Fibroblast of skin of right biceps (primary cell): Measurements from ENCODE around the gene PROM1.

Experiments used
- DNase-seq: peaks from one replicate; pipeline ENCODE4 v3.0.0-alpha.2; 2013

Gene PROM1

DNA sequence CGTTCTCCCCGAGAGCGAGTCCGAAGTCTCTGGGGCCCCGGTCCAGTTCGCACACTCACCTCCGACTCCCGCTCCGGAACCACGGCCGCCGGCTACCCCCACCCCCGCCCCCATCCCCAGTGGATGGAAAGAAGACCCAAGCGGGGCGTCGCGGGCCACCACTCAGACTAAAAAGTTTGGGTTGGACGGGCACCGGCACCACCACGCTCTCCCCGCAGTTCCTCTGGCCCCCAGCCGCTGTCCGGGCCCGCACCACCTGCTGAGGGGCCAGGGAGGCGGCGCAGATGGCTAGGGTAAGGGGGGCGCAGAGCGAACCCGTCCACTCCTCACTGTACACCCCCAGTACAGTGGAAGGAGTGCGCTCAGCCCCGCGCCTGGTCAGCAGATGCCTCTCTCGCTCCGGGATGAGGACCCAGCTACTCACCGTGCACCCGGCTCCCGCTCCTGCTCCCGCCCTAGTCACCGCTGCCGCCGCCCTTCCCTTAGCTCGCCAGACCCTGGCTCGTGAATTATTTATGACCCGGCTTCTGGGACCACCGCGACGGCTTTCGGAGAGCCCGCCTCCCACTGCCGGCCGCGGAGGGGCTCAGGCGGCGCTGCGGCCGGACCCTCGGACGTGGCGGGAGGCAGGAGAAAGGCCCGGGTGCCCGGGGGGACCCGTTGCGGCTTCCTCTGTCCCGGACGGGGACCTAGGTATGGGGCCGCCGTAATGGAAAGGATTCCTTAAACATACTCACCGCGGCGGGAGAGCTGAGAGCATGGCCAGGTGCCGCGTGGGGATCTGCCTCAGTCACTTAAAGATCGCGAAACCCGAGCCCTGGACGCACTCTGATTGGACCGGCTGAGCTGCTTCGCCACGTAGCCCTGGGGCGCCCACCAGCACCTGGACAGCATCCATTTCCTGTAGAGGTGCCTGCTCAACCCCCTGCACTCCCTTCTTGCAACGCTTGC lies at the start of gene PROM1:
TSS of gene PROM1 (minus strand) at position 783 of the 951 bp plus-strand sequence. CDS start 8,117 bp downstream, outside the sequence.
- no peak for DNase-seq

DNA sequence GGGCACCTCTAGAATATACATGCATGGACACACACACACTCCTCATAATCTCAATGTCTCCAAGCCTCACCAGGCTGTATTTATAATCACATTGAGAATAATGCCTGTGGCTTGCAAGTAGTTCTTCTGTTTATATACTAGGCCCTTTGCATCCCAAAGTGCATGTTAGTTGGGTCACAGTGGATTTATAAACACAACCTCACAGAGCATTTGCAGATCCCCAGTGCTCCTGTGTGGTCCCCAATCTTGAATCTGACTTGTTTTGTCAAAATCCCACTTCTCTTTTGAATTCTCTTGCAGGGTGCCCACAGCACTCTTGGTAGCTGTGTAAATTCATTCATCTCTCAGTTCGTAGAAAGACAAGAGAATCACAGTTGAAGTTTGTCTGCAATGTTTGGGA lies 49.6 kb upstream of the PROM1 start:
- DNase-seq: no peak

GRCh38 chr4:16131293-16131692 lies 47.5 kb upstream of the PROM1 start:
- no peak for DNase-seq

- DNase-seq: no peak
Observed at GRCh38 chr4:16129336-16129735, 45.5 kb upstream of the PROM1 start.

DNA sequence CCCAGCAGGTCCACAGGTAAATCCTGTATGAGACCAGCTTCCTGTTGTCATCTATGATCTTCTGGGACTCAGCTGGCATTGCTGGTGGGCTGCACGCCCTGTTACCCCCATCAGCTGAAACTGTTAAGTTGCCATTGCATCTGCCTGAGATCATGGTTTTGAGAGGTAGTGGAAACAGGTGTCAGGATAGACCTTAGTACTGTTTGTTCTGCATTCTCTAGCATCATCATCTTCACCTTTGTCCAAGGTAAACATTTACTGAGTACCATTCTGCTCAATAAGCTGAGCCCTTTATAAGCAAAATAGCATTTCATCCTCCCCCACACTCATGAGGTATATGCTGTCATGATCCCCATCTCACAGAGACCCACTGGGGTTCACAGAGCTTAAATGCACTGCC lies 42.9 kb upstream of the PROM1 start:
- DNase-seq: no peak

DNA sequence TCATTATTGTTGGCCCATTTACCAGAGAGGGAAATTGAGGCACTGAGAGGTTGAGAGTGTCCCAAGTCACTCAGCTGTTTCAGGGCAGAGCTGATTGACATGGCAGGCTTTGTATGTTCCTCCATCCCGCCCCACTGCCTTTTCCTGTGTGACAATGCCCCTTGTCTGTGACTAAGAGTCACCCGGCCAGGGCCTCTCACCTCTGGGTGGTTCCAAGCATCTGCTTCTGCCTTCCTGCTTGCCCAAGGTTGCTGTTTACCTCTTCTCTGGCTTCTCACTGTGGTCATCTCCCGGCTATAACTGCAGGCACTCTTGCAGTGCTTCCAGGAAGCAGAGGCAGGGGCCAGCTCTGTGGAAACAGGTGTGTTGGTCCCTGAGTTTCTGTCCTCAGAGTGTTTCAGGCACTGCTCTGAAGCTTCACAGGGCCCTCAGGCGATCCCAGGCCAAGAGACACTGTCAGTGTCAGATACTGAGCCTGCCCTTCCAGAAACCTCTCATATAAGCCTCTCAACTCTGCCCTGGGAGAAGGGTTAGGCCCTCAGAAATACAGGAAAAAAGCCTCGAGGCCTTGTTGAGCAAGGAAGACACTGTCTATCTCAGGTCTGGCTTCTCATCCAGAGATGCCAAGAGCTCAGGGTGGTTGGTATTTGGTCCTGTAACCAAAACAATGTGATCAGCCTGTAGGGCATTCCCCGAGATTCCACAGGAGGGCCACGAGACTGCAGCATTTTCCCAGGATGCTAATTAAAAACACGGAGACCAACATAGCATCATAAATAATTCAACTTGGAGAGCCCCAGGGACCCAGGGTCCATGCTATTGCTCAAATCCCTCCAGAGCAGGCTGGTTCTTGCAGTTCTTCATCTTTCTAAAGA lies 42.0 kb upstream of the PROM1 start:
- peak; percentile 0 for DNase-seq

GRCh38 chr4:16124232-16124631 lies 40.4 kb upstream of the PROM1 start:
- DNase-seq: no peak

- DNase-seq: no peak
Observed at GRCh38 chr4:16123356-16124084, 39.7 kb upstream of the PROM1 start.

GRCh38 chr4:16122784-16123183 lies 39.0 kb upstream of the PROM1 start:
- no peak for DNase-seq

- no peak for DNase-seq
Observed at GRCh38 chr4:16122308-16122711, 38.5 kb upstream of the PROM1 start.

- no peak for DNase-seq
Observed at GRCh38 chr4:16120720-16121119, 36.9 kb upstream of the PROM1 start.

DNA sequence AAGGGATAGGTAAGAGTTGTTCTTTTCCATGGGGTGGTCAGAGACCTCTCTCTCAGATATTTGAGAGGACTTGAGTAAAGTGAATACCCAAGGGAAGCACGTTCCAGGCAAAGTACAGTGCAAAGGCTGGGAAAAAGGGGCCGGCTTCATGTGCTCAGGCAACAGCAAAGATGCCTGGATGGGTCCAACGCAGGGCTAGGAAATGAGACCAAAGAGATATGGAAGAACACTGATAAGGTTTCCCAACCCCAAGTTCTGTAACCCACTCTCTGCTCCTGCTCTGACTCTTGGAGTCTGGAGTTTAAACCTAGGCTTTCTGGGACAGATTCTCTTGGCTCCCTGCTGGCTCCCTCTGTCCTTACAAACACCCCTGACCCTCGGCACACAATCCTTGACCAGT lies 36.2 kb upstream of the PROM1 start:
- DNase-seq: no peak

- no peak for DNase-seq
Observed at GRCh38 chr4:16118090-16118489, 34.3 kb upstream of the PROM1 start.

DNA sequence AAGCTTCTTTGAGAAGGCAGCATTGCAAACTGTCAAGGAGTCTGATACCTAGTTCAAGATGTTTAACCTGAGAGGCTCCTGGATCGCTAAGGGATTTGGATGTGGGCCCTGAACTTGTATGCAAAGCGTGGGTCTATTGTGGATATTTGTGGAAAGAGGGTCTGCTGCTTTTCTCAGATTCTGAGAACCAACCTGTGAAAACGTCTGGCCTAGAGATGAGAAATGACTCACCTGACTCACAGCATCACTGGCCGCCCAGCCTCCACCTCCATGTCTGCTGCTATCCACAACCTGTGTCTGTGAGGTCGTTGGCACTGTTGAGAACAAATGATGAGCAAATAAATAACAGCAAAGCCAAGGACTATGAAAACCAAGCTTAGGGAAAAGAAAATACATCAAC lies 33.3 kb upstream of the PROM1 start:
- no peak for DNase-seq

GRCh38 chr4:16116493-16116990 lies 32.7 kb upstream of the PROM1 start:
- no peak for DNase-seq

- no peak for DNase-seq
Observed at GRCh38 chr4:16116019-16116418, 32.2 kb upstream of the PROM1 start.

DNA sequence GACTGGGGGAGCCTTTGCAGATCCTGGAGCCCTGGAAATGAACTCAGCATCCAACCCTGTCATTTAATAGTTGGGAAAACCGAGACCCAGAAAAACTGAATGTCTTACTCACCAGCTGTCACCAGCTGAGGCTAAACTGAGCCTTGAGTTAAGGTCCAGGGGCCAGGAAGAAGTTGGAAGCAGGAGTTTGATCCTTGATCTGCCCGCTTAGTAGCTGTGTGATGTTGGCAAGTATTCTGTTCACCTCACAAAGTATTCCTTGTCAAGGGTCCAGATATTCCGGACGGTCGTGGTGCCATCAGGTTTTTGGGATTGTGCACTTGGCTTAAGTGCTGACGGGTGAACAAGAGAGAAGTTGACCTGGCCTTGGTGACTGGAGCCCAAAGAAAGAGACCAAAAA lies 30.7 kb upstream of the PROM1 start:
- DNase-seq: no peak

DNA sequence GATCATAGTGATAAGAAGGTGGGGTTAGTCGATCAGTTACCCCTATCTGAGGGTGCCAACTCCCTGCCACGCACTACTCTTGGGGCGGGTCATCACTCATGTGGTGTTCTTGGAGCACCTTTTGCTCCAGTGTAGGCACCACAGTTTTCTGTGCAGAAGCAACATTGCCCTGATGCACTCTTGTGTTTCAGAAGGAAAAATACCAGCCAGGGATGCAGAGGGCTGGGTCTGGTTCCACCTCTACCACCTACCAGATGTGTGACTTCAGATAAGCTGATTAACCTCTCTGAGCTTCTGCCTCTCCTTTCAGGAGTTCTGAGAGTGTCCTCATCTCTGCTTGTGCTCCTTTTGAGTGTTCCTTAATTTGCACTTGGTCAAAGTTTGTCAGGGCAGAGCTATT lies 29.9 kb upstream of the PROM1 start:
- no peak for DNase-seq

GRCh38 chr4:16111533-16111932 lies 27.7 kb upstream of the PROM1 start:
- DNase-seq: no peak

- DNase-seq: no peak
Observed at GRCh38 chr4:16110661-16111290, 27.0 kb upstream of the PROM1 start.

DNA sequence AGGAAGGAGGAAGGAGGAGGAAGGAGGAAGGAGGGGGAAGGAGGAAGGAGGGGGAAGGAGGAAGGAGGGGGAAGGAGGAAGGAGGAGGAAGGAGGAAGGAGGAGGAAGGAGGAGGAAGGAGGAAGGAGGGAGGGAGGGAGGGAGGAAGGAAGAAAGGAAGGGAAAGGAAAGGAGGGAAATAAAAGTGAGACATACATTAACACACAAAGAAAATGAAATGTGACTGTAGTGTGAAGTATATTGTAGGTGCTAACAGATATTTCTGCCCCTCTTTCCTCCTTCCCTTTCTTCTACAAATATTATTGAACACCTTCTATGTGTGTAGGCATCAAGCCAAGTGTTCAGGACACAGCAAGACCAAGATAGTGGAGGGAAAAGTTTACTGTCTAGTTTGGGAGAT lies 26.4 kb upstream of the PROM1 start:
- no peak for DNase-seq

DNA sequence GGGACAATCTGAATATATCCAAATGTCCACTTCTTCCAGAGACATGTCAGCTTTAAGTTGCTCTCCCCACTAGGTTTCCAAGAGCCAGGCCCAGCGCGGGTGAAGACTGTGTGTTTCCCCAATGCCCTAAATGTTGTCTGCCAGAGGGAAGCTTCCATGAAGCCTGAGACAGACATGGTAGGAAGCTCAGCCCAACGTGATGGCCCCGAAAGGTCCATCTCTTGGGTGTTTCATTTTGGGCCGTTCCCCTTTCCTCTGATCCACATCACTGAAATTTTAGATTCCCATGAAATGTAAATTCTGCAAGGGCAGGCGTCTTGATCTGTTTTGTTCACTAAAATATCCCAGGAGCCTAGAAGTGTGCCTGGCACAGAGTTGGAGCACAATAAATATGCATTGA lies 25.4 kb upstream of the PROM1 start:
- DNase-seq: no peak
